Spleen (tissue), 7 donors: ENCODE results near the gene PDE1C.

ENCODE experiments used
- CTCF ChIP-seq, 11 experiments: fragments of 200-600 bp in 7 of 11; fragments of 450-650 bp in 4 of 11; sonication (generic) in 4 of 11; IDR thresholded peaks in 8 of 11; conservative IDR thresholded peaks in 3 of 11; 1 replicate in 7 of 11; 2 replicates in 4 of 11; pipeline versions ENCODE4 v1.4.0 to v1.8.0; 2016 to 2021; ENCODE audit warnings: antibody characterized with exemption in 11 of 11, inconsistent platforms in 4 of 11, mild to moderate bottlenecking in 1 of 11
- POLR2A ChIP-seq, 3 donors: fragments of 450-650 bp; IDR thresholded peaks; one replicate each; pipeline ENCODE4 v1.5.1; 2017; ENCODE audit warnings: antibody characterized with exemption in 3 of 3, mild to moderate bottlenecking in 1 of 3
- POLR2AphosphoS5 ChIP-seq, 3 donors: sonication (generic); formaldehyde crosslinking; IDR thresholded peaks; one replicate each; pipeline ENCODE4 v1.5.1; 2017; ENCODE audit warnings: antibody characterized with exemption in 3 of 3
- donor health status: DM: no; HTN: no; CAD: no; lungs with moderate emphysema.
- donor health status: DM: no; HTN: no; CAD: no.
- donor health status: DM: no; HTN: no; CAD: no.

GRCh38 chr7:31794851-31795344 lies 275.3 kb downstream of the PDE1C start:
- TF ChIP-seq POLR2A (IDR thresholded peaks at IDR 0.05) (no peak), CTCF (IDR thresholded peaks at IDR 0.05 in 8 of 11, conservative IDR thresholded peaks at IDR 0.05 in 3 of 11) (no peak), POLR2AphosphoS5 (IDR thresholded peaks at IDR 0.05) (no peak)
